ENCODE data around the gene EGFLAM.

The EGFLAM gene

GRCh38 chr5:38265546-38266179 is 7.3 kb downstream of the EGFLAM start:
- DNase-seq (ENCODE audit: low read depth in 2 of 2), result peak; percentile 40 to 43

- DNase-seq (ENCODE audit: low read depth in 2 of 2), result no peak
These were observed 9.0 kb downstream of the EGFLAM start for GRCh38 chr5:38267372-38267771.

- DNase-seq (ENCODE audit: low read depth in 2 of 2), result no peak
These were observed 15.3 kb downstream of the EGFLAM start for GRCh38 chr5:38273626-38274025.

- no peak for DNase-seq (ENCODE audit: low read depth in 2 of 2)
These were observed 16.0 kb downstream of the EGFLAM start for GRCh38 chr5:38274370-38274769.

GRCh38 chr5:38284384-38284783 is 26.0 kb downstream of the EGFLAM start:
- DNase-seq (ENCODE audit: low read depth in 2 of 2), result no peak

GRCh38 chr5:38285226-38285625 is 26.9 kb downstream of the EGFLAM start:
- no peak for DNase-seq (ENCODE audit: low read depth in 2 of 2)

GRCh38 chr5:38286002-38286401 is 27.6 kb downstream of the EGFLAM start:
- DNase-seq (ENCODE audit: low read depth in 2 of 2), result no peak

GRCh38 chr5:38287124-38287523 is 28.8 kb downstream of the EGFLAM start:
- DNase-seq (ENCODE audit: low read depth in 2 of 2), result no peak

- DNase-seq (ENCODE audit: low read depth in 2 of 2), result no peak
These were observed 31.1 kb downstream of the EGFLAM start for GRCh38 chr5:38289457-38289856.

GRCh38 chr5:38290028-38290653 is 31.8 kb downstream of the EGFLAM start:
- DNase-seq (ENCODE audit: low read depth in 2 of 2), result no peak

GRCh38 chr5:38291355-38291754 is 33.0 kb downstream of the EGFLAM start:
- DNase-seq (ENCODE audit: low read depth in 2 of 2), result no peak

- DNase-seq (ENCODE audit: low read depth in 2 of 2), result no peak
These were observed 33.9 kb downstream of the EGFLAM start for GRCh38 chr5:38292228-38292627.

- no peak for DNase-seq (ENCODE audit: low read depth in 2 of 2)
These were observed 37.4 kb downstream of the EGFLAM start for GRCh38 chr5:38295751-38296150.

GRCh38 chr5:38297830-38298608 is 39.7 kb downstream of the EGFLAM start:
- no peak for DNase-seq (ENCODE audit: low read depth in 2 of 2)

- DNase-seq (ENCODE audit: low read depth in 2 of 2), result no peak
These were observed 41.2 kb downstream of the EGFLAM start for GRCh38 chr5:38299585-38299984.

GRCh38 chr5:38305148-38305547 is 46.8 kb downstream of the EGFLAM start:
- no peak for DNase-seq (ENCODE audit: low read depth in 2 of 2)

- DNase-seq (ENCODE audit: low read depth in 2 of 2), result no peak
These were observed 49.5 kb downstream of the EGFLAM start for GRCh38 chr5:38307845-38308244.

GRCh38 chr5:38316544-38317224 is 58.3 kb downstream of the EGFLAM start:
- no peak for DNase-seq (ENCODE audit: low read depth in 2 of 2)

GRCh38 chr5:38317868-38318267 is 59.5 kb downstream of the EGFLAM start:
- DNase-seq (ENCODE audit: low read depth in 2 of 2), result no peak

GRCh38 chr5:38319491-38319890 is 61.1 kb downstream of the EGFLAM start:
- DNase-seq (ENCODE audit: low read depth in 2 of 2), result no peak

GRCh38 chr5:38321978-38322377 is 63.6 kb downstream of the EGFLAM start:
- no peak for DNase-seq (ENCODE audit: low read depth in 2 of 2)

GRCh38 chr5:38323645-38324295 is 65.4 kb downstream of the EGFLAM start:
- DNase-seq (ENCODE audit: low read depth in 2 of 2), result no peak
